Embryonic facial prominence (tissue), 1 donor: ENCODE measurements around the gene ITPKB.
A peak's percentile ranks its signal among the peaks of the same experiment; 100 is the strongest.

Experiments used
- DNase-seq: peaks from one replicate; pipeline ENCODE4 v3.0.0-alpha.2; 2016; ENCODE audit errors: extremely low spot score

ITPKB gene

GRCh38 chr1:226704169-226704937, 34.7 kb downstream of the ITPKB start:
- no peak for DNase-seq

- peak; percentile 45 for DNase-seq
Measured at GRCh38 chr1:226702957-226703831, 35.9 kb downstream of the ITPKB start.

- DNase-seq, result no peak
Measured at GRCh38 chr1:226702318-226702956, 36.6 kb downstream of the ITPKB start.

GRCh38 chr1:226700861-226701260, 38.2 kb downstream of the ITPKB start:
- no peak for DNase-seq

GRCh38 chr1:226699166-226699565, 39.9 kb downstream of the ITPKB start:
- DNase-seq, result no peak

GRCh38 chr1:226698659-226699058, 40.4 kb downstream of the ITPKB start:
- no peak for DNase-seq

- DNase-seq, result no peak
Measured at GRCh38 chr1:226697929-226698544, 41.0 kb downstream of the ITPKB start.

GRCh38 chr1:226697151-226697928, 41.7 kb downstream of the ITPKB start:
- peak; percentile 69 for DNase-seq

GRCh38 chr1:226696547-226696946, 42.5 kb downstream of the ITPKB start:
- DNase-seq, result no peak

- no peak for DNase-seq
Measured at GRCh38 chr1:226695335-226695900, 43.7 kb downstream of the ITPKB start.

- DNase-seq, result no peak
Measured at GRCh38 chr1:226692823-226693222, 46.3 kb downstream of the ITPKB start.

GRCh38 chr1:226692051-226692792, 46.9 kb downstream of the ITPKB start:
- no peak for DNase-seq

GRCh38 chr1:226691247-226691646, 47.8 kb downstream of the ITPKB start:
- no peak for DNase-seq

- no peak for DNase-seq
Measured at GRCh38 chr1:226690460-226690982, 48.6 kb downstream of the ITPKB start.

- no peak for DNase-seq
Measured at GRCh38 chr1:226688808-226689207, 50.3 kb downstream of the ITPKB start.

GRCh38 chr1:226688056-226688748, 50.9 kb downstream of the ITPKB start:
- DNase-seq, result no peak

- no peak for DNase-seq
Measured at GRCh38 chr1:226687426-226687825, 51.7 kb downstream of the ITPKB start.

GRCh38 chr1:226686440-226687425, 52.3 kb downstream of the ITPKB start:
- DNase-seq, result no peak
